Neural cell (in vitro differentiated cells): ENCODE data around the gene INTS11. TPM values are rescaled to one million over a fixed set of nuclear protein-coding genes. Genes with fewer than 3 reads are reported as not detected.

Experiments used
- H2AFZ ChIP-seq: fragments of 200-600, 300-800 bp; sonication (generic), shearing (Covaris generic); 2 replicates; pipeline ENCODE4 v1.6.0; 2014; ENCODE audit warnings: low read depth, mild to moderate bottlenecking, antibody characterized with exemption, low read length, moderate library complexity
- H3F3A ChIP-seq: fragments of 200-600 bp; shearing (Covaris generic); 2 replicates; pipeline ENCODE4 v1.6.1; 2016; ENCODE audit warnings: mild to moderate bottlenecking, moderate library complexity, mixed read lengths, antibody characterized with exemption, low read length; ENCODE audit not compliant: insufficient read depth, poor library complexity, severe bottlenecking
- H3K27ac ChIP-seq: fragments of 200-600, 300-800 bp; sonication (generic), shearing (Covaris generic); 2 replicates; pipeline ENCODE4 v1.5.1; 2014; ENCODE audit warnings: mild to moderate bottlenecking, low read length, moderate library complexity
- H3K27me3 ChIP-seq: fragments of 300-800, 200-600 bp; sonication (generic), shearing (Covaris generic); 2 replicates; pipeline ENCODE4 v1.6.0; 2014; ENCODE audit warnings: mild to moderate bottlenecking, low read depth, low read length, moderate library complexity; ENCODE audit not compliant: insufficient read depth
- H3K36me3 ChIP-seq: fragments of 300-800, 200-600 bp; sonication (generic), shearing (Covaris generic); 2 replicates; pipeline ENCODE4 v1.5.1; 2014; ENCODE audit warnings: mild to moderate bottlenecking, antibody characterized with exemption, low read length, moderate library complexity; ENCODE audit not compliant: insufficient read depth
- H3K4me2 ChIP-seq: fragments of 300-800, 200-600 bp; sonication (generic), shearing (Covaris generic); 2 replicates; pipeline ENCODE4 v1.6.0; 2014; ENCODE audit warnings: mild to moderate bottlenecking, low read length
- H3K4me3 ChIP-seq: fragments of 300-800, 200-600 bp; sonication (generic), shearing (Covaris generic); 2 replicates; pipeline ENCODE4 v1.5.1; 2014; ENCODE audit warnings: mild to moderate bottlenecking, low read length, moderate library complexity
- H3K79me2 ChIP-seq: fragments of 200-600 bp; shearing (Covaris generic); replicated peaks from 2 replicates; pipeline ENCODE4 v1.6.0; 2014; ENCODE audit warnings: mild to moderate bottlenecking, low read length, moderate library complexity; ENCODE audit not compliant: insufficient read depth
- H3K9ac ChIP-seq: fragments of 300-800, 200-600 bp; sonication (generic), shearing (Covaris generic); 2 replicates; pipeline ENCODE4 v1.6.1; 2016; ENCODE audit warnings: mild to moderate bottlenecking, low read length, mixed read lengths
- H3K9me2 ChIP-seq: fragments of 200-600 bp; shearing (Covaris generic); 2 replicates; pipeline ENCODE4 v1.6.1; 2016; ENCODE audit warnings: mild to moderate bottlenecking, low read length, mixed read lengths; ENCODE audit not compliant: insufficient read depth
- H3K9me3 ChIP-seq: fragments of 200-600, 300-800 bp; sonication (generic), shearing (Covaris generic); 2 replicates; pipeline ENCODE4 v1.6.1; 2016; ENCODE audit warnings: mild to moderate bottlenecking, mixed run types, low read length, moderate library complexity, mixed read lengths
- H4K20me1 ChIP-seq: fragments of 200-600 bp; shearing (Covaris generic); 2 replicates; pipeline ENCODE4 v1.6.1; 2016; ENCODE audit warnings: mild to moderate bottlenecking, mixed run types; ENCODE audit not compliant: insufficient read depth
- EP300 ChIP-seq: fragments of 450-650 bp; conservative IDR thresholded peaks from 2 replicates; pipeline ENCODE4 v1.6.1; 2014; ENCODE audit warnings: antibody characterized with exemption, mild to moderate bottlenecking, moderate library complexity; ENCODE audit not compliant: poor library complexity, severe bottlenecking
- EZH2 ChIP-seq: fragments of 200-600, 300-800 bp; shearing (Covaris generic), sonication (generic); IDR thresholded peaks from 2 replicates; pipeline ENCODE4 v1.6.1; 2014; ENCODE audit warnings: antibody characterized with exemption, low read length, borderline replicate concordance, mild to moderate bottlenecking; ENCODE audit not compliant: insufficient read depth, poor library complexity, severe bottlenecking
- MXI1 ChIP-seq: fragments of 450-650 bp; conservative IDR thresholded peaks from 2 replicates; pipeline ENCODE4 v1.6.1; 2014; ENCODE audit warnings: antibody characterized with exemption, mild to moderate bottlenecking; ENCODE audit not compliant: poor library complexity, severe bottlenecking
- POLR2AphosphoS5 ChIP-seq: IDR thresholded peaks from 2 replicates; pipeline ENCODE4 v1.6.1; 2012
- RAD21 ChIP-seq: fragments of 450-650 bp; conservative IDR thresholded peaks from 2 replicates; pipeline ENCODE4 v1.6.1; 2014; ENCODE audit warnings: antibody characterized with exemption, mild to moderate bottlenecking, moderate library complexity
- SMC3 ChIP-seq: fragments of 450-650 bp; conservative IDR thresholded peaks from 2 replicates; pipeline ENCODE4 v1.6.1; 2014; ENCODE audit warnings: antibody characterized with exemption, mild to moderate bottlenecking, moderate library complexity; ENCODE audit not compliant: poor library complexity
- TAF1 ChIP-seq: IDR thresholded peaks from 2 replicates; pipeline ENCODE4 v1.6.1; 2012; ENCODE audit warnings: low read depth
- polyA plus RNA-seq: library from polyadenylated mRNA; depleted of rRNA; stranded (reverse); fragments of >200 nt; gene quantifications from 2 replicates; pipeline ENCODE4 v1.2.3, GENCODE V29; 2014
- TF ChIP-seq, protein P1 (sequence below): IDR thresholded peaks from 2 replicates; pipeline ENCODE4 v1.6.1; 2012; ENCODE audit warnings: borderline replicate concordance
- TF ChIP-seq, protein P2 (sequence below): fragments of 450-650 bp; IDR thresholded peaks from 2 replicates; pipeline ENCODE4 v1.5.1; 2014; ENCODE audit warnings: antibody characterized with exemption, mild to moderate bottlenecking, moderate library complexity; ENCODE audit not compliant: poor library complexity, severe bottlenecking

INTS11 gene
- polyA plus RNA-seq, 1 donor from 2014 or later, result 131 TPM

DNA sequence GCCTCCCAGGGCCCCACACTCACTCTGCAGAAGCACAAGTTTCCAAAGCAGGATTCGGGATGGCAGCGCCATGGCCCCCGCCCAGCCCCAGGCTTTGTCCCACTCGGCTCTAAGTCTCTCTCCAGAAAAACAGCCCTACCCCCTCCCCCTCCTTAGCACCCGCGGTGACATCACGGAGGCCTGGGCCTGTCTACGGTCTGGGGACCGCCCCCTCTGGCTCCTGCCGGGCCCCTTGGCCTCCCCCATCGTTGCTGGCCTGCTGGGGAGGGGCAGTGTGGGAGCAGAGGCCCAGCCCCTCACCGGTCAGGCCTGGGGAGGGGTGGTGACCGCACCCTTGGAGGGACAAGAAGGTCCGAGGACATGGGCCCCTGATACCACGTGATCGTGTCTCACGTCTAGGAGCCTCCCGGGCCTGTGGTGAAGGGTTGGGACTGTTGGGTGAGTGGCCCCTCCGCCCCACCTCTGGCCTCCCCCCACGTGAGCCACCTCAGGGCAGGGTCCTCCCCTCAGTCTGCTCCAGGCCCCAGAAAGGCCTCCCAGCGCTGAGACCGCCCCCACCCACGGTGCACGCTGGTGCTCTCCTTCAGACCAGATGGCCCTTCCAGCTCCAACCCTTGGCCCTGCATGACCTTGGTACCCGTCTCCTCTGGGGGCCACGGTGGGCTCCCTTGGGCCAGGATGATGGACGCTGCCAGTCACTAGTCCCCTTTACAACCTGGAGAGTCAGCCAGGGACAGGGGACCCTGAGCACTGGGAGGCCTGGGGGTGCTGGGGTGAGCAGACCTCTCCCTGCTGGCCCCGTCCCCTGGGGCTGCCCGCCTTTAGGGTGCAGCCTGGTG lies 34.2 kb upstream of the INTS11 start, which contains the start of gene MXRA8:
MXRA8 (minus strand) TSS at position 123 of the 839 bp plus-strand sequence; CDS start at position 72, 51 bp downstream.
- no peaks in the 10 kb centered on the region for H3K79me2 ChIP-seq
- H3K36me3 ChIP-seq, result no peaks in the 10 kb centered on the region
- H4K20me1 ChIP-seq, result no peaks in the 10 kb centered on the region
- peaks cover 17% of the 10 kb centered on the region for H3K27me3 ChIP-seq
- H3K9me2 ChIP-seq, result no peaks in the 10 kb centered on the region
- H3F3A ChIP-seq, result no peaks in the 10 kb centered on the region
- no peaks in the 10 kb centered on the region for H3K9me3 ChIP-seq
- H3K9ac ChIP-seq, result no peak within 1 kb of the TSS
- H3K4me2 ChIP-seq, result no peak within 1 kb of the TSS
- no peak within 1 kb of the TSS for H2AFZ ChIP-seq
- TF ChIP-seq, protein P1, sequence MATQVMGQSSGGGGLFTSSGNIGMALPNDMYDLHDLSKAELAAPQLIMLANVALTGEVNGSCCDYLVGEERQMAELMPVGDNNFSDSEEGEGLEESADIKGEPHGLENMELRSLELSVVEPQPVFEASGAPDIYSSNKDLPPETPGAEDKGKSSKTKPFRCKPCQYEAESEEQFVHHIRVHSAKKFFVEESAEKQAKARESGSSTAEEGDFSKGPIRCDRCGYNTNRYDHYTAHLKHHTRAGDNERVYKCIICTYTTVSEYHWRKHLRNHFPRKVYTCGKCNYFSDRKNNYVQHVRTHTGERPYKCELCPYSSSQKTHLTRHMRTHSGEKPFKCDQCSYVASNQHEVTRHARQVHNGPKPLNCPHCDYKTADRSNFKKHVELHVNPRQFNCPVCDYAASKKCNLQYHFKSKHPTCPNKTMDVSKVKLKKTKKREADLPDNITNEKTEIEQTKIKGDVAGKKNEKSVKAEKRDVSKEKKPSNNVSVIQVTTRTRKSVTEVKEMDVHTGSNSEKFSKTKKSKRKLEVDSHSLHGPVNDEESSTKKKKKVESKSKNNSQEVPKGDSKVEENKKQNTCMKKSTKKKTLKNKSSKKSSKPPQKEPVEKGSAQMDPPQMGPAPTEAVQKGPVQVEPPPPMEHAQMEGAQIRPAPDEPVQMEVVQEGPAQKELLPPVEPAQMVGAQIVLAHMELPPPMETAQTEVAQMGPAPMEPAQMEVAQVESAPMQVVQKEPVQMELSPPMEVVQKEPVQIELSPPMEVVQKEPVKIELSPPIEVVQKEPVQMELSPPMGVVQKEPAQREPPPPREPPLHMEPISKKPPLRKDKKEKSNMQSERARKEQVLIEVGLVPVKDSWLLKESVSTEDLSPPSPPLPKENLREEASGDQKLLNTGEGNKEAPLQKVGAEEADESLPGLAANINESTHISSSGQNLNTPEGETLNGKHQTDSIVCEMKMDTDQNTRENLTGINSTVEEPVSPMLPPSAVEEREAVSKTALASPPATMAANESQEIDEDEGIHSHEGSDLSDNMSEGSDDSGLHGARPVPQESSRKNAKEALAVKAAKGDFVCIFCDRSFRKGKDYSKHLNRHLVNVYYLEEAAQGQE, result no peak
- TF ChIP-seq MXI1 (no peak), EP300 (no peak), EZH2 (no peak), POLR2AphosphoS5 (no peak), TAF1 (no peak), SMC3 (no peak), RAD21 (no peak)
- TF ChIP-seq, protein P2, sequence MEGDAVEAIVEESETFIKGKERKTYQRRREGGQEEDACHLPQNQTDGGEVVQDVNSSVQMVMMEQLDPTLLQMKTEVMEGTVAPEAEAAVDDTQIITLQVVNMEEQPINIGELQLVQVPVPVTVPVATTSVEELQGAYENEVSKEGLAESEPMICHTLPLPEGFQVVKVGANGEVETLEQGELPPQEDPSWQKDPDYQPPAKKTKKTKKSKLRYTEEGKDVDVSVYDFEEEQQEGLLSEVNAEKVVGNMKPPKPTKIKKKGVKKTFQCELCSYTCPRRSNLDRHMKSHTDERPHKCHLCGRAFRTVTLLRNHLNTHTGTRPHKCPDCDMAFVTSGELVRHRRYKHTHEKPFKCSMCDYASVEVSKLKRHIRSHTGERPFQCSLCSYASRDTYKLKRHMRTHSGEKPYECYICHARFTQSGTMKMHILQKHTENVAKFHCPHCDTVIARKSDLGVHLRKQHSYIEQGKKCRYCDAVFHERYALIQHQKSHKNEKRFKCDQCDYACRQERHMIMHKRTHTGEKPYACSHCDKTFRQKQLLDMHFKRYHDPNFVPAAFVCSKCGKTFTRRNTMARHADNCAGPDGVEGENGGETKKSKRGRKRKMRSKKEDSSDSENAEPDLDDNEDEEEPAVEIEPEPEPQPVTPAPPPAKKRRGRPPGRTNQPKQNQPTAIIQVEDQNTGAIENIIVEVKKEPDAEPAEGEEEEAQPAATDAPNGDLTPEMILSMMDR, result no peak
- H3K4me3 ChIP-seq, result no peak within 1 kb of the TSS
- H3K27ac ChIP-seq, result no peak within 1 kb of the TSS

DNA sequence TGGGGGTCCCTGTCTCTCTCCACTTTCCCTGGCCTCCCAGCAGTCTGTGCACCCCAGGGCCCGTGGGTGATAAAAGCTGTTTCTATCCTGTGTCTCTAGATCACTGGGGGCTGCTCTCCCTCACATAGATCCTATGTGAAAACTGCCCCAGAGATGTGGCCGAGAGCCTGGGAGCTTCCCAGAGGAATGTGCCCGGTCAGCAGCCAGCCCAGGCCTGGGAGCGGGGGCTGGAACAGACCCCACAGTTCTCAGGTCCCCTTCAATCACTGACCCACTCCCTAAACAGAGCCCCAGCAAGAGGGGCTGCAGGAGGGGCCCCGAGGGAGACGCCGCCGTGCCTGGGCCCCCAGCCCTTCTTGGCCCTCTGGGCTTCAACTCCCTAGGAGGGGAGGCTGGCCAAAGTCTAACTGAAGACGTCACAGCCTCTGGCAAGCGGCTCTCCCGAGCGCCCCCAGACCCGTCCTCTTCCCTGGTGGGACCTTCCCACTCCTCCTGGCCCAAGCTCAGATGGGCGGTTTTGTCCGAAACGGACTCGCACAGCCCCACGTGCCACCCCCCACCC lies 33.5 kb upstream of the INTS11 start:
- H3K36me3 ChIP-seq, result no peaks in the 10 kb centered on the region
- H4K20me1 ChIP-seq, result no peaks in the 10 kb centered on the region
- H2AFZ ChIP-seq, result no peak overlapping the region
- no peaks in the 10 kb centered on the region for H3K9me3 ChIP-seq
- H3K4me2 ChIP-seq, result no peak overlapping the region
- no peaks in the 10 kb centered on the region for H3K79me2 ChIP-seq
- H3K9me2 ChIP-seq, result no peaks in the 10 kb centered on the region
- no peaks in the 10 kb centered on the region for H3F3A ChIP-seq
- H3K9ac ChIP-seq, result no peak overlapping the region
- H3K4me3 ChIP-seq, result no peak overlapping the region
- no peak overlapping the region for H3K27ac ChIP-seq
- H3K27me3 ChIP-seq, result peaks cover 24% of the 10 kb centered on the region
- TF ChIP-seq POLR2AphosphoS5, result no peak
- no peak for TF ChIP-seq EP300
- TF ChIP-seq, protein P2, result no peak
- TF ChIP-seq SMC3, result no peak
- no peak for TF ChIP-seq EZH2
- TF ChIP-seq, protein P1, result no peak
- no peak for TF ChIP-seq RAD21
- TF ChIP-seq TAF1, result no peak
- TF ChIP-seq MXI1, result no peak
